NT2/D1 (cell line): ENCODE results near the gene RALA.

Source experiments
- SUZ12 ChIP-seq: IDR thresholded peaks from 2 replicates; pipeline ENCODE4 v1.6.1; 2011; ENCODE audit not compliant: insufficient read length, insufficient read depth; ENCODE audit errors: extremely low read depth
- YY1 ChIP-seq: IDR thresholded peaks from 2 replicates; pipeline ENCODE4 v1.6.1; 2011; ENCODE audit not compliant: insufficient read length, insufficient read depth
- ZNF274 ChIP-seq: IDR thresholded peaks from 2 replicates; pipeline ENCODE4 v1.6.1; 2011; ENCODE audit warnings: mild to moderate bottlenecking, low read depth, low read length

- no peak for TF ChIP-seq ZNF274
- no peak for TF ChIP-seq YY1
- no peak for TF ChIP-seq SUZ12
Observed at GRCh38 chr7:39663263-39663662, 39.9 kb downstream of the RALA start.
